HG03575 (cell line): Measurements from ENCODE around the gene DAAM2.

Experiments used
- ATAC-seq: cut with Tn5 transposase; IDR thresholded peaks from one replicate; pipeline ENCODE4 v1.9.1; 2021; ENCODE audit not compliant: unreplicated experiment, insufficient number of reproducible peaks, low FRiP score; ENCODE audit errors: extremely low read depth

The DAAM2 gene

GRCh38 chr6:39932386-39932910, 140.3 kb downstream of the DAAM2 start:
- ATAC-seq = no peak

GRCh38 chr6:39933669-39934130, 141.5 kb downstream of the DAAM2 start:
- no peak for ATAC-seq

GRCh38 chr6:39934131-39934757, 142.1 kb downstream of the DAAM2 start, which contains the start of gene MOCS1:
MOCS1 (minus strand) TSS chr6:39934462; CDS start chr6:39934417, 45 bp downstream.
- ATAC-seq = no peak

GRCh38 chr6:39935241-39935640, 143.1 kb downstream of the DAAM2 start:
- ATAC-seq = no peak

- ATAC-seq = no peak
These were observed 144.7 kb downstream of the DAAM2 start for GRCh38 chr6:39936857-39937256.

- no peak for ATAC-seq
These were observed 145.6 kb downstream of the DAAM2 start for GRCh38 chr6:39937686-39938333.

GRCh38 chr6:39938773-39939654, 146.8 kb downstream of the DAAM2 start:
- no peak for ATAC-seq

GRCh38 chr6:39941138-39941537, 149.0 kb downstream of the DAAM2 start:
- no peak for ATAC-seq

- no peak for ATAC-seq
These were observed 149.6 kb downstream of the DAAM2 start for GRCh38 chr6:39941820-39942219.

- ATAC-seq = no peak
These were observed 150.9 kb downstream of the DAAM2 start for GRCh38 chr6:39942903-39943580.

- ATAC-seq = no peak
These were observed 153.4 kb downstream of the DAAM2 start for GRCh38 chr6:39945626-39946025.

GRCh38 chr6:39947611-39948068, 155.5 kb downstream of the DAAM2 start:
- ATAC-seq = no peak

GRCh38 chr6:39948199-39948791, 156.1 kb downstream of the DAAM2 start:
- no peak for ATAC-seq

GRCh38 chr6:39950125-39950720, 158.0 kb downstream of the DAAM2 start:
- ATAC-seq = no peak

- ATAC-seq = no peak
These were observed 159.0 kb downstream of the DAAM2 start for GRCh38 chr6:39951191-39951590.

- no peak for ATAC-seq
These were observed 159.5 kb downstream of the DAAM2 start for GRCh38 chr6:39951716-39952115.

GRCh38 chr6:39952167-39952566, 160.0 kb downstream of the DAAM2 start:
- ATAC-seq = no peak

- ATAC-seq = no peak
These were observed 161.0 kb downstream of the DAAM2 start for GRCh38 chr6:39953076-39953618.
